HG03565 (cell line): Measurements from ENCODE around the gene NOS2.
"Not testable (repeated sequence)": the region's sequence is repeated elsewhere in the genome, so short reads cannot be mapped to it uniquely, and the experiment has no call there.

Experiments used
- ATAC-seq: cut with Tn5 transposase; IDR thresholded peaks from one replicate; pipeline ENCODE4 v1.9.1; 2021; ENCODE audit warnings: mild to moderate bottlenecking, moderate library complexity; ENCODE audit not compliant: unreplicated experiment

NOS2 gene

GRCh38 chr17:27800522-27800921, at the start of gene NOS2:
NOS2 (minus strand) TSS chr17:27800529; CDS start chr17:27798809, 1,720 bp downstream.
- no peak for ATAC-seq

- no peak for ATAC-seq
Observed at GRCh38 chr17:27849474-27850185, 49.3 kb upstream of the NOS2 start.

GRCh38 chr17:27848931-27849330, 48.6 kb upstream of the NOS2 start:
- ATAC-seq: no peak

GRCh38 chr17:27846808-27847307, 46.5 kb upstream of the NOS2 start:
- ATAC-seq: not testable (repeated sequence)

- no peak for ATAC-seq
Observed at GRCh38 chr17:27846042-27846655, 45.8 kb upstream of the NOS2 start.

- no peak for ATAC-seq
Observed at GRCh38 chr17:27845264-27846041, 45.1 kb upstream of the NOS2 start.

- ATAC-seq: no peak
Observed at GRCh38 chr17:27840688-27841087, 40.4 kb upstream of the NOS2 start.

- ATAC-seq: not testable (repeated sequence)
Observed at GRCh38 chr17:27840406-27840678, 40.0 kb upstream of the NOS2 start.

- not testable (repeated sequence) for ATAC-seq
Observed at GRCh38 chr17:27839571-27840405, 39.5 kb upstream of the NOS2 start.

GRCh38 chr17:27838607-27839006, 38.3 kb upstream of the NOS2 start:
- ATAC-seq: not testable (repeated sequence)

- ATAC-seq: not testable (repeated sequence)
Observed at GRCh38 chr17:27837769-27838168, 37.4 kb upstream of the NOS2 start.

GRCh38 chr17:27836651-27837050, 36.3 kb upstream of the NOS2 start:
- no peak for ATAC-seq

GRCh38 chr17:27834571-27834970, 34.2 kb upstream of the NOS2 start:
- no peak for ATAC-seq

GRCh38 chr17:27832831-27833230, 32.5 kb upstream of the NOS2 start:
- no peak for ATAC-seq

GRCh38 chr17:27829888-27830287, 29.6 kb upstream of the NOS2 start:
- ATAC-seq: not testable (repeated sequence)

- ATAC-seq: not testable (repeated sequence)
Observed at GRCh38 chr17:27829143-27829711, 28.9 kb upstream of the NOS2 start.

GRCh38 chr17:27825459-27825858, 25.1 kb upstream of the NOS2 start:
- ATAC-seq: no peak

- no peak for ATAC-seq
Observed at GRCh38 chr17:27824745-27825144, 24.4 kb upstream of the NOS2 start.

- ATAC-seq: no peak
Observed at GRCh38 chr17:27824176-27824715, 23.9 kb upstream of the NOS2 start.

GRCh38 chr17:27822108-27822507, 21.8 kb upstream of the NOS2 start:
- ATAC-seq: not testable (repeated sequence)
